HFFc6 (cell line): ENCODE results near the gene SCAPER. TPM values are rescaled to one million over a fixed set of nuclear protein-coding genes. Genes with fewer than 3 reads are reported as not detected.

ENCODE experiments used
- DNase-seq: peaks from one replicate; pipeline ENCODE4 v3.0.0-alpha.2; 2018
- H3K27ac Mint-ChIP-seq: 2 replicates; pipeline ENCODE4 v1.8.0; 2020; ENCODE audit warnings: mild to moderate bottlenecking, mixed read lengths
- H3K27me3 Mint-ChIP-seq: 2 replicates; pipeline ENCODE4 v1.8.0; 2021; ENCODE audit warnings: mild to moderate bottlenecking, moderate library complexity, mixed read lengths; ENCODE audit not compliant: insufficient read depth
- H3K36me3 Mint-ChIP-seq: 2 replicates; pipeline ENCODE4 v1.8.0; 2021; ENCODE audit warnings: low read depth, mixed read lengths
- H3K4me1 Mint-ChIP-seq: 2 replicates; pipeline ENCODE4 v1.8.0; 2020; ENCODE audit warnings: low read depth, mixed read lengths
- H3K4me3 Mint-ChIP-seq: 2 replicates; pipeline ENCODE4 v1.8.0; 2020; ENCODE audit warnings: mild to moderate bottlenecking, moderate library complexity, mixed read lengths
- H3K9me3 Mint-ChIP-seq: 2 replicates; pipeline ENCODE4 v1.8.0; 2020; ENCODE audit warnings: mild to moderate bottlenecking, mixed read lengths
- total RNA-seq, 6 experiments: library from RNA; stranded (reverse); fragmentation: NEBNext Ultra II Directional; extraction: Animal tissue kit (Norgen Biotek cat#: 25700); gene quantifications; 2 replicates in 1 of 6; 3 replicates in 5 of 6; pipeline ENCODE4 v1.2.3, GENCODE V29; 2021
- TF ChIP-seq, protein P1 (sequence below): fragments of 200-600 bp; sonication (generic); IDR thresholded peaks from 2 replicates; pipeline ENCODE4 v1.5.0; 2021; ENCODE audit warnings: antibody characterized with exemption, mild to moderate bottlenecking

Gene SCAPER
- total RNA-seq, 6 experiments from 2014 or later, result 6.9 to 10.1 (median 8.1) TPM

DNA sequence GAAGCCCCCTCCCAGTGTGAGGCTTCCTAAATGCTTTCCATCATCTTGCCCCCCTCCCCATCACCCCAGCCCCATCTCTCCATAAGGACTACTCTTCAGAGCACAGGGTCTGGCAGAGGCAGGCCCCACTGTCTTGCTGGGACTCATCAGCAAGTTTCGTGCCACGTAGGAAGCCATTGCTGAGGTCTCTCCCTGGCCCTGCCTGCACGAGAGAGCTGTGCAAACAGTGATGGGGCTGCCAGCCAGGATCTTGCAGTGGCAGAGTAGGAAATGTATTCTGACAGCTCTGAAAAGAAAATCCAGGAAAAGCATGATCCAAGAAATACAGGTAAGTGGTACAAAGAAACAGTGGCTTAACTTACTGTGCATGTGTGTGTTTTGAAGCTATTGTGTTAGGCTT lies 546.0 kb downstream of the SCAPER start:
- H3K4me3 Mint-ChIP-seq, result no peak overlapping the region
- H3K36me3 Mint-ChIP-seq, result no peaks in the 10 kb centered on the region
- H3K9me3 Mint-ChIP-seq, result no peaks in the 10 kb centered on the region
- TF ChIP-seq, protein P1, sequence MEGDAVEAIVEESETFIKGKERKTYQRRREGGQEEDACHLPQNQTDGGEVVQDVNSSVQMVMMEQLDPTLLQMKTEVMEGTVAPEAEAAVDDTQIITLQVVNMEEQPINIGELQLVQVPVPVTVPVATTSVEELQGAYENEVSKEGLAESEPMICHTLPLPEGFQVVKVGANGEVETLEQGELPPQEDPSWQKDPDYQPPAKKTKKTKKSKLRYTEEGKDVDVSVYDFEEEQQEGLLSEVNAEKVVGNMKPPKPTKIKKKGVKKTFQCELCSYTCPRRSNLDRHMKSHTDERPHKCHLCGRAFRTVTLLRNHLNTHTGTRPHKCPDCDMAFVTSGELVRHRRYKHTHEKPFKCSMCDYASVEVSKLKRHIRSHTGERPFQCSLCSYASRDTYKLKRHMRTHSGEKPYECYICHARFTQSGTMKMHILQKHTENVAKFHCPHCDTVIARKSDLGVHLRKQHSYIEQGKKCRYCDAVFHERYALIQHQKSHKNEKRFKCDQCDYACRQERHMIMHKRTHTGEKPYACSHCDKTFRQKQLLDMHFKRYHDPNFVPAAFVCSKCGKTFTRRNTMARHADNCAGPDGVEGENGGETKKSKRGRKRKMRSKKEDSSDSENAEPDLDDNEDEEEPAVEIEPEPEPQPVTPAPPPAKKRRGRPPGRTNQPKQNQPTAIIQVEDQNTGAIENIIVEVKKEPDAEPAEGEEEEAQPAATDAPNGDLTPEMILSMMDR, result no peak
- DNase-seq, result no peak
- no peak overlapping the region for H3K27ac Mint-ChIP-seq
- H3K27me3 Mint-ChIP-seq, result no peaks in the 10 kb centered on the region; the same call in none of the 2 replicates
- H3K4me1 Mint-ChIP-seq, result peaks cover 12% of the 10 kb centered on the region

DNA sequence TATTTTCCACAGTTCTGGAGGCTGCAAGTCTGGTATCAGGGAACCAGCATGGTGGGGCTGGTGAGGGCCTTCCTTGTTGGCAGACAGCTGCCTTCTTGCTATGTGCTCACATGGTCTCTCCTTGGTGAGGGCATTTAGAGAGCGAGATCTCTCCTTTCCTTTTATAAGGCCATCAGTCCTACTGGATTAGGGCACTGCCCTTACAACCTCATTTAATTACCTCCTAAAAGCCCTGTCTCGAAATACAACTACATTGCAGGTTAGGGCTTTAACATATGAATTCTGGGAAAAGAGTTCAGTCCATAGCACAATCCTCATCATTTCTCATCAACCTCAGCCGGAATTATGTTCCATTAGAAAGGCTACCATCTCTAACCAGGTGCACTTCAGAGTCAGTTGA lies 546.7 kb downstream of the SCAPER start:
- H3K27me3 Mint-ChIP-seq, result no peaks in the 10 kb centered on the region; the same call in 1 of the 2 replicates
- H3K9me3 Mint-ChIP-seq, result no peaks in the 10 kb centered on the region
- TF ChIP-seq, protein P1, result no peak
- no peaks in the 10 kb centered on the region for H3K36me3 Mint-ChIP-seq
- H3K4me1 Mint-ChIP-seq, result peaks cover 12% of the 10 kb centered on the region
- H3K4me3 Mint-ChIP-seq, result no peak overlapping the region
- no peak for DNase-seq
- no peak overlapping the region for H3K27ac Mint-ChIP-seq

DNA sequence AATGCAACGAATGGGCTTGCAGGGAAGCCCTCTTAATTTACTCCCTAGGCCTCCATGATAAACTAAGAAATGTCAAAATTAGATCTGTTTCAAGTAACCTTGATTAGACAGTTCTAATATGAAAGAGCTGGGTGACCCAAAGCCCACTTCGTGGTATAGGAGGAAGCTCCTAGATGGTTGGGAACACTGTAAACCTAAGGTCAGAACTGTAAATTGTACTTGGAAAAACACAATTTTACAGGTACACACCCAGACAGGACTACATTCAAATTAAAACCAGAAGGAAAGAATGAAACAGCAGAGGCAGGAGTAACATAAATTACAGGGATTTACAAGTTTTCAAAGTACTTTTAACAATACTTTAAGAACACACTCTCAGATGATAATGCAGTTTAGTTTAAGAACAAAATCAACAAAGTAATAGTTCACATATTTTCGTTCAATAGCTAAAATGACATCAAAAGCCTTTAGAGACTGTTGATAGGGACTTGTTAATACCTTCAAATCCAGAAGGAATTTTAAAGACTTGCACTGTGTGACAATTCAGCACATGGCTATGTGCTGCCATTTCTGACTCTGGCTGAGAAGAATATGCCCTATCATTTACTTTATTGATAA lies 550.2 kb downstream of the SCAPER start:
- Mint-ChIP-seq H3K4me3 (no peak overlapping the region), H3K27me3 (no peaks in the 10 kb centered on the region), H3K9me3 (no peaks in the 10 kb centered on the region), H3K27ac (no peak overlapping the region), H3K36me3 (no peaks in the 10 kb centered on the region), H3K4me1 (peaks cover 17% of the 10 kb centered on the region)
- TF ChIP-seq, protein P1, result no peak
- DNase-seq, result no peak

DNA sequence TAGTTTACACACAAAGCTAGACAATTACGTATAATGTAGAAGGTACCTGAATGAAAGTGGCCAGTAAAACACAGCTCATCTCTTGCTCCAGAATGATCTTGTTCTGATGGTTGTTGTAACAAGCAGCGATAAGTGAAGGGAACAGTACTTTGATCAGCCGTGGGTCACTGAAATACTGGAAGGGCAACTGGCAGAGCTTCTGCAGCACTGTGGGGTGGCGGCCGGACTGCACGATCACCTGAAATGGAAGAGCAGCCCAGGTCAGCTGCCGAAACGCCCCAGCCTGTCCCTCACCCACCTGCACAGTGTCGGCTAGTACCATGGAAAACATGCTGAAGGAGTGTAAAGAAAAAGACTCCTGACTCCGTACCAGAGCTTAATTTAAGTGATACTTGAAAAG lies 551.2 kb downstream of the SCAPER start:
- Mint-ChIP-seq H3K36me3 (no peaks in the 10 kb centered on the region), H3K4me1 (peaks cover 24% of the 10 kb centered on the region), H3K27ac (no peak overlapping the region), H3K9me3 (no peaks in the 10 kb centered on the region), H3K4me3 (no peak overlapping the region), H3K27me3 (no peaks in the 10 kb centered on the region)
- TF ChIP-seq, protein P1, result no peak
- DNase-seq, result no peak

- no peak overlapping the region for H3K27ac Mint-ChIP-seq
- H3K4me3 Mint-ChIP-seq, result no peak overlapping the region
- TF ChIP-seq, protein P1, result no peak
- no peaks in the 10 kb centered on the region for H3K27me3 Mint-ChIP-seq
- no peak for DNase-seq
- H3K36me3 Mint-ChIP-seq, result no peaks in the 10 kb centered on the region
- H3K4me1 Mint-ChIP-seq, result peaks cover 25% of the 10 kb centered on the region
- H3K9me3 Mint-ChIP-seq, result no peaks in the 10 kb centered on the region
Measured at GRCh38 chr15:76353023-76353577, 552.0 kb downstream of the SCAPER start.
